Gastrocnemius medialis (tissue), 4 donors: ENCODE results near the gene POGK.

ENCODE experiments used
- POLR2A ChIP-seq, 2 donors: fragments of 450-650 bp; IDR thresholded peaks; one replicate each; pipeline ENCODE4 v1.6.1; 2017; ENCODE audit warnings: antibody characterized with exemption in 2 of 2, mild to moderate bottlenecking in 2 of 2, moderate library complexity in 2 of 2
- TF ChIP-seq, protein P1 (sequence below), 5 experiments: fragments of 450-650 bp in 3 of 5; fragments of 200-600 bp in 2 of 5; sonication (generic) in 2 of 5; IDR thresholded peaks in 4 of 5; conservative IDR thresholded peaks in 1 of 5; 1 replicate in 4 of 5; 2 replicates in 1 of 5; pipeline ENCODE4 v1.5.1; 2016 to 2019; ENCODE audit warnings: antibody characterized with exemption in 5 of 5, mild to moderate bottlenecking in 3 of 5, moderate library complexity in 3 of 5

DNA sequence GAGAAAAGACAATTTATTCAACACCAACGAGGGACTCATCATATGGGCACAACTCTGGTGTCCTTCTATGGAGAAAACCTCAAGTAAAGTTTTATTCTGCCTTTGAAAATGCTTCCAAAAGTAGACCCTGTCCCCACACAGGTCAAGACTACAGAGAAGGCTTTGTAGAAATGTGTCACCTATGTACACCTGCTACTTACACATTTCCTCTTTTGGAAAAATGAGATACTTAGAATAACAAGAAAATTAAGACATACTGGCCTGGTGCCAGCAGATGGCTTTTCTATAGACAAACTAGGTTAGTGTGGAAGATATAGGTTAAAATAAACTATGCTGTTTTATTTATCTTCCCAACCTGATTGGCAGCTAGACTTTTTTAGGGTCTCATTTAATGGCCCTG, 13.6 kb downstream of the POGK start:
- TF ChIP-seq, protein P1, sequence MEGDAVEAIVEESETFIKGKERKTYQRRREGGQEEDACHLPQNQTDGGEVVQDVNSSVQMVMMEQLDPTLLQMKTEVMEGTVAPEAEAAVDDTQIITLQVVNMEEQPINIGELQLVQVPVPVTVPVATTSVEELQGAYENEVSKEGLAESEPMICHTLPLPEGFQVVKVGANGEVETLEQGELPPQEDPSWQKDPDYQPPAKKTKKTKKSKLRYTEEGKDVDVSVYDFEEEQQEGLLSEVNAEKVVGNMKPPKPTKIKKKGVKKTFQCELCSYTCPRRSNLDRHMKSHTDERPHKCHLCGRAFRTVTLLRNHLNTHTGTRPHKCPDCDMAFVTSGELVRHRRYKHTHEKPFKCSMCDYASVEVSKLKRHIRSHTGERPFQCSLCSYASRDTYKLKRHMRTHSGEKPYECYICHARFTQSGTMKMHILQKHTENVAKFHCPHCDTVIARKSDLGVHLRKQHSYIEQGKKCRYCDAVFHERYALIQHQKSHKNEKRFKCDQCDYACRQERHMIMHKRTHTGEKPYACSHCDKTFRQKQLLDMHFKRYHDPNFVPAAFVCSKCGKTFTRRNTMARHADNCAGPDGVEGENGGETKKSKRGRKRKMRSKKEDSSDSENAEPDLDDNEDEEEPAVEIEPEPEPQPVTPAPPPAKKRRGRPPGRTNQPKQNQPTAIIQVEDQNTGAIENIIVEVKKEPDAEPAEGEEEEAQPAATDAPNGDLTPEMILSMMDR (IDR thresholded peaks at IDR 0.05 in 4 of 5, conservative IDR thresholded peaks at IDR 0.05 in 1 of 5), result no peak
- TF ChIP-seq POLR2A (IDR thresholded peaks at IDR 0.05), result no peak
